Measurements from ENCODE around the gene COBLL1.

DNA sequence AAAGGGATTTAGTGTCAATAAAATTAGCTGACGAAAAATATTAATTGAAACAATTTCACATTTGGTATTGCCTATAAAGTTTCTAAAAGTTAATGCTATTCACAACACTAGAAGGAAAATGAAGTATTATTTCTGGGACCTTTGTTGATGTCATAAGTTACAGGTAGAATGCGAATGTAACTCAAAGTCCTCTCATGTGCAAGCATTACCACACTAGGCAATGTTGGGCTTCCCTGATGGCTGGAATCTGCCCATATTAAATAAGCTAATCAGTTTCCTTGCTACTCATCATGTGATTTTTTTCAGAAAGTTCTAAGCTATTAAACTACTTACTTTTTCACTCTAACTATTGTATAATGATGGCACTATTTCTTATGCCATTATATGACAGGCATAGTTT is 44.6 kb downstream of the COBLL1 start:
- TF ChIP-seq, protein P1, sequence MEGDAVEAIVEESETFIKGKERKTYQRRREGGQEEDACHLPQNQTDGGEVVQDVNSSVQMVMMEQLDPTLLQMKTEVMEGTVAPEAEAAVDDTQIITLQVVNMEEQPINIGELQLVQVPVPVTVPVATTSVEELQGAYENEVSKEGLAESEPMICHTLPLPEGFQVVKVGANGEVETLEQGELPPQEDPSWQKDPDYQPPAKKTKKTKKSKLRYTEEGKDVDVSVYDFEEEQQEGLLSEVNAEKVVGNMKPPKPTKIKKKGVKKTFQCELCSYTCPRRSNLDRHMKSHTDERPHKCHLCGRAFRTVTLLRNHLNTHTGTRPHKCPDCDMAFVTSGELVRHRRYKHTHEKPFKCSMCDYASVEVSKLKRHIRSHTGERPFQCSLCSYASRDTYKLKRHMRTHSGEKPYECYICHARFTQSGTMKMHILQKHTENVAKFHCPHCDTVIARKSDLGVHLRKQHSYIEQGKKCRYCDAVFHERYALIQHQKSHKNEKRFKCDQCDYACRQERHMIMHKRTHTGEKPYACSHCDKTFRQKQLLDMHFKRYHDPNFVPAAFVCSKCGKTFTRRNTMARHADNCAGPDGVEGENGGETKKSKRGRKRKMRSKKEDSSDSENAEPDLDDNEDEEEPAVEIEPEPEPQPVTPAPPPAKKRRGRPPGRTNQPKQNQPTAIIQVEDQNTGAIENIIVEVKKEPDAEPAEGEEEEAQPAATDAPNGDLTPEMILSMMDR (IDR thresholded peaks at IDR 0.05; ENCODE audit: low read depth, low read length): no peak
- no peak for TF ChIP-seq MYC (IDR thresholded peaks at IDR 0.05; ENCODE audit: low read depth, low read length)
- no peak for TF ChIP-seq POLR2A (IDR thresholded peaks at IDR 0.05; ENCODE audit: extremely low read depth, insufficient read length)
- TF ChIP-seq, protein P2, sequence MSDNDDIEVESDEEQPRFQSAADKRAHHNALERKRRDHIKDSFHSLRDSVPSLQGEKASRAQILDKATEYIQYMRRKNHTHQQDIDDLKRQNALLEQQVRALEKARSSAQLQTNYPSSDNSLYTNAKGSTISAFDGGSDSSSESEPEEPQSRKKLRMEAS (IDR thresholded peaks at IDR 0.05; ENCODE audit: low read depth, low read length): no peak
